Activated CD4-positive, alpha-beta T cell treated with anti-CD3 and anti-CD28 coated beads for 1 hour (primary cell): ENCODE data around the gene FRMPD4.
"Not testable (repeated sequence)": the region's sequence is repeated elsewhere in the genome, so short reads cannot be mapped to it uniquely, and the experiment has no call there.

Source experiments
- DNase-seq: peaks from one replicate; pipeline ENCODE4 v3.0.0-alpha.2; 2020

The FRMPD4 gene

DNA sequence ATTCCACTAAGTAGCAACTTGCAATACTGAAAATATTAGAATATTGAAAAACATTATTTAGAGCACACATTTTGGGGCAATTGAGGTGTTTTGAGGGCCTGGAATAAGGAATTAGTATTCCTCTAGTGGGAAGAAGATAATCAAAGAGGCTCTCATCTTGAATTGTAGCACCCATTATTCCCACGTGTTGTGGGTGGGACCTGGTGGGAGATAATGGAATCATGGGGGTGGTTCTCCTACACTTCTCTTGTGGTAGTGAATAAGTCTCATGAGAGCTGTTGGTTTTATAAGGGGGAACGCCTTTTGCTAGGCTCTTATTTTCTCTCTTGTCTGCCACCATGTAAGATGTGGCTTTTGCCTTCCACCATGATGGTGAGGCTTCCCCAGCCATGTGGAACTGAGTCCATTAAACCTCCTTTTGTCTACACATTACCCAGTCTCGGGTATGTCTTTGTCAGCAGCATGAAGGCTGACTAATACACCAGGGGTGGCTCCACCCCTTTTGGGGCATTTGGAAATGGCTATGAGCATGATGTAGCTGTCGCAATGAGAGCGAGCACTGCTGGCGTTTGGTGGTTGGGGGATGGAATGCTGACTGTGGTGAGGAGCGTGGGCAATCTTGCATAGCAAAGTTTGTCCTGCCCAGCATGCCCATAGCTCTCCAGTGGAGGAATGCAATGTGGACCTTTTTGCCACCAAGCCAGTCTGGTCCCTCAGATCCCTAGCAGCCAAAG lies 308.2 kb downstream of the FRMPD4 start:
- no peak for DNase-seq

DNA sequence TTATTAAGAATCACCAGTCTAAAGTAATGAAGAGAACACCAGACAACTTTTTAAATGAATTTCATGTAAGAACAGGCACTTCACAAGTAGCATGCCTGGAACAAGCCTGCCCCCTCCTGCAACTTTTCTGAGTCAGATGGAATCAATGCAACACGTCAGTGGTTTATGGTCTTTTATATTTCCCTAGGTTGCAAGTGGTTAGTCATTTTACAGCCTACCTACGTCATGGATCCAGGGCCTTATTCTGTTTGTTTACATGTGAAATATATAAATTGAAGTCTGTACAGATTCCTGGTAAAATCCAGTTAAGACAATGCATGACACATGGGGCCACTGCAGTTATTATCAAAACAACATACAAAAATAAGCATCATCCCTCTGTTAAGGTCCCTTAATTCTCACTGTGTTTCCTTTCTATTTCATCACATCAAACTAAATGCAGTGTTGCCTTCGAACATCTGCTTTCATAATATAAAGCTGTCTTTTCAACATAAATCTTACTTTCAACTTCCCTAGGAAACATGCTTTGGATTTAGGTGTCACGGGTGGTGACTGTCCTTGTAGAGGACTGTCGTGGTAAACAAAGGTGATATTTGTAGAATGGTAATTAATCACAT lies 309.3 kb downstream of the FRMPD4 start:
- DNase-seq, result no peak

DNA sequence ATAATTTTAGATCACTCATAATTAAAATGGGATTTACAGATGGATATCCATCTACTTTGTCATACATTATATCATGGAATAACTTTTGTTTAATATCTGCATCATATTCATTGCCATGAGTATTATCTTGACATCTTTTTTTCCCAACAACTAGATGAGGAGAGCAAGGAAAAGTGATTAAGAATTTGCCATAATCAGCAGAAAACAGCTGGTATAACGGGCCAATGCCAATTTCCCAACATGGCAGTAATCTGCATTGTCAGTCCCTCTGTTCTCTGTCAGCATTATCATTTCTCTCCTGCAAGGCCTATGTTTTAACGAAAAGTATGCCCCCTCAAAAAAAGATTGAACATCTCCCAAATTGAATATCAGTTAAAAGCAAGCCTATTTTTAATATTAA lies 314.0 kb downstream of the FRMPD4 start:
- no peak for DNase-seq

DNA sequence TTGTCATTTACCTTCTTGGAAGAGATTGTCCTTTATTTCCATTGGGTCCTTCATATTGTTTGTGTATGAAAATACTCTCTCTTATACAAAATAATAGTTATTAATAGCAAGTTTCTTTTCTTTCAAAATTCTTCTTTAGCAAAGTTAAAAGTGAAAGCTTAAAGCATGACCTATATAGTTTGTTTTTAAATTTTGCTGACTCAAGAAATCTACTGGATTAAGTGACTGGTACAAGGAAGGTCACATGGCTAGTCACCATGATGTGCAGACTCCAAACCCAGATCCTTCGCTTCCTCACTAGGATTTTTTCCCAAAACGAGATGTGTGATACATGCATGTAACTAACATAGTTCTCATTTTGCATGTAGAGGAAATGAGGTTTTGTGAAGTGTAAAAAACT lies 322.7 kb downstream of the FRMPD4 start:
- DNase-seq, result no peak

DNA sequence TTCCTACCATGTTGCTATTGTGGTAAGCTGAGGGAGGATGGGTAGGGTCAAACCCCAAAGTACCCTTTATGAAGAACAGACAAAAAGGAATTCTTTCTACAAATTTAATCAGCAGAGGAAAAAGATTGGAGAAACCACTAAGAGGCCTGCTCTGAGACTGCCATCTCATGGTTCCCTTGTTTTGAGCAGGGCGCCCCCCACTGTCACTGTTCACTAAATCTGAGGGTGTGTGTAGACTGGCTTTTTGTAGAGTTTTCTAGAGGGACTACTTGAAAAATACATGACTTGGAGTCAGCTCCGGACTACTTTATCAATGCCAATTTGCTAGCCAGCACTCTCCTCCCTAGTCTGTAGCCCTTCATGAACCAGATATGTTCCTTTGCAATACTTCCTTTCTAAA lies 324.8 kb downstream of the FRMPD4 start:
- DNase-seq, result no peak

DNA sequence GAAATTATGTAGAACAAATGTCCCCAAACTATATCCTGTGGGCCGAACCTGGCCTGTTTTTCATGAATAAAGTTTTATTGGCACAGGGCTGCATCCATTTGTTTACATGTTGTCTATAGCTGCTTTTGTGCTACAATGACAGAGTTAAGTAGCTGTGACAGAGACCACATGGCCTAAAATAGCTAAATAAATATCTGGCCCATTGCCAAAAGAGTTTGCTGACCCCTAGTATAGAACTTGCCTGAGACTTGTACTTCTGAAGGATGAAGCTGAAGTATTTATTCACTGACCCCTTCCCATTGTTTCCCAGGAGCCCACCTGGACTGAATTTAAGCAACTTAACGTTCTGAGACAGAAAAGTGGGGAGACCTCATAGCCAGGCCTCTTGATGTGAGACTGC lies 325.6 kb downstream of the FRMPD4 start:
- DNase-seq, result no peak

DNA sequence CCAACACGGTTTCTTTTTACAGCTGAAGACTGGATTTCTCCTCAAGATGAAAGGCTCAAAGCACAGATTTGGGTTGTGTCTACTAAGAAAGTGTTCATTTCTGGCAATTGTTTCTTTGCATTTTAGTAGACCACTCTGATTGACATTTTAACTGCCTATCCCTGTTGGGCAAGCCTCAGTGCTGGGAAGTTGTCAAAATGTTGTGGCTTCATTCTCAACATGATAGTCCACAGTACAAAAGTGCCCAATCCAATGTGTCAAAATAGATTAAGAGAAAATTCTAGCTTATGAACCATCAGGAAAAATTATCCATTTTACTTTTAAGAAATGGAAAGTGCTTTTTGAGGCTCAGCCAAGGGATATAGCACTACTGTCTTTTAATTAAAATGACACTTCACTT lies 329.0 kb downstream of the FRMPD4 start:
- DNase-seq, result no peak

DNA sequence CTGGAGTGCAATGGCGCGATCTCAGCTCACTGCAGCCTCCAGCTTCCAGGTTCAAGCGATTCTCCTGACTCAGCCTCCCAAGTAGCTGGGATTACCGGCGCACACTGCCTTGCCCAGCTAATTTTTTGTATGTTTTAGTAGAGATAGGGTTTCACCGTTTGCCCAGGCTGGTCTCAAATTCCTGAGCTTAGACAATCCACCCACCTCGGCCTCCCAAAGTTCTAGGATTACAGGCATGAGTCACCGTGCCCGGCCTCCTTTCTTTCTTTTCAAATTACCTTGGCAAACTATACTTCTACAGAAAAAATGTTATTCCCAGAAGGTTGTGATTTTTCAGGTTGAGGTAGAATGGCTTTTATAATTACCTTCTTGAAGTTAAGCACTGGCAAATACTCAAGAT lies 331.0 kb downstream of the FRMPD4 start:
- DNase-seq, result no peak

DNA sequence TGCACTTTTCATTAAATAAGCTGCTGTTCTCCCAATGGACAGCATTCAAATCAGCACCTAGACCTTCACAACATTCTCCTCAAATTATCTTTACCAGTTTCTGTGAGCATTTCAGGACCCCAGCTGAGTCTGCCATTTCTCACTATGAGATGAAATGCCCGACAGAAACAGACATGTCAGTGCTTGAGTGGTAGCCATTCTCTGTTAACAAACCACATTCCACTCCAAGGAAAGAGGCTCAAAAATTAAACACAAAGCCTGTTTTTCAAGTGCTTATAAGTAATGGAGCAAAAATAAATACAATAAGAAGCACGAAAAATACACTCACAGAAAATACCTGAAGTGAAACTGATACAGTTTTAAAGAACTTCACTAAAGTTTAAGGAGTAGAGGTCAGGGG lies 332.8 kb downstream of the FRMPD4 start:
- DNase-seq, result no peak

DNA sequence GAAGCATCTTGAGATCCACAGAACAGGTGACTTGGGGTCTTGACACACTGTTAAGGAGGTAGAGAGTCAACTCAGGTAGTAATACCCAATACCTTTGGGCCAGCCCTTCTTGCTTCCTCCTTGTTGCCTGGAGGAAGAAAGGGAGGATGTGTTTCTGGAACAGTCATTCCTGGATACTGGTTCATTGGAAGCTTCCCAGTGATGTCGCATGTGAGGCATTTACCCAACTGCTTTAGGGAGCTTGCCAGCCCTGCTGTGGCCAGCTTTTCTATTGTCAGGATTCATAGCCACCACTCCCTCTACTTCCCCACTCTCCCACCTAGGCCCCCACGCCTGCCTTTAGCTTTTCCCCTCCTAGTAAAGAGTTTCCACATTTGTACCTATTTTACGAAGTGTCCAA lies 342.7 kb downstream of the FRMPD4 start:
- DNase-seq, result no peak

DNA sequence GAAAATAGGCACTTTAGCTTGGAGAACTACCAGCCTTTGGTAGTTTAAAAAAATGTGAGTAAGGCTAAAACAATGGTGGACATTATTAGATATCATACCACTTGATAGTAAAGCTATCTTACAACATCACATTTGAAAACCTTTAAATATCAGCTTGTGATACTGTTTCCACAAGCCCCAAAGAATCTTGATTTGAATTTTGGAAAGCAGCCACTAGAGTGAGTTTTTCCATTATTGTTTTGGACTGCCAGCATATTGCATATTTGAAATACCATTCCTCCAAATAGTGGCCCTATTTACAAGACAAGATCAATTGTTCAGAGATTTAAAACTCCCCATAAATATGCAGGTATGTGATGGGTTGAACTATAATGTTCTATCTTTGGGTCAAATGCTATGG lies 349.9 kb downstream of the FRMPD4 start:
- no peak for DNase-seq

DNA sequence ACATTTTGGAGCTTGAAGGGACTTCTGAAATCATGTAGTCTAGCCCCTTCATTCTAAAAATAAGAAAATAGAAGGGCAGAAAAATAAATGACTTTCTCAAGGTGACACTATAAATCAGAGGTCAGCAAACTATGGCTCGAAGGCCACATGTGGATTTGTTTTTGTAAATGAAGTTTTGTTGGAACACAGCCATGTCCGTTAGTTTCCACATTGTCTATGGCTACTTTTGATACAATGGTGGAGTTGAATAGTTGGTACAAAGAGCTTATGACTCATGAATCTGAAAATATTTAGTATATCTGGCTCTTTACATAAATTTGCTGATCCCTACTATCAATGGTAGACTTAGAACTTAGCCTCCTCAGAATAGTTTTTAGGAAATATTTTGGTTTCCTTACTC lies 350.5 kb downstream of the FRMPD4 start:
- DNase-seq, result no peak

DNA sequence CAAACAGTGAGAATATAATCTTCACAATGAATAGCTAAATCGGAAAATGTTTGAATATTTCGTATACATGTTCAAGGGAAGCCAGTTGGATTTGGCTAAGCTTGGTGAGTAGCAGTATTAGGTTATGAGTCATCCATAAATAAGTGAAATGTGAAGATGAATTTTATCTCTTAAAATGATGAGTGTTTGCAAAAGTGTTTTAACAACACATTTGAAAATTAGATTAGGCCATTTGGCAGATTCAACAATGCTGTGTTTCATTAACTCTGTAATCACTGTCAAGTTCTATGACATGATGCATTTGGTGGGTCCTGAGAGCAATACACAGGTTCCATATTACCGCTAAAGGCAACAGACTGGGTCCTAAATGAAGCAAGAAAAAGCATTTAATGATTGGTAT lies 351.1 kb downstream of the FRMPD4 start:
- DNase-seq, result no peak

DNA sequence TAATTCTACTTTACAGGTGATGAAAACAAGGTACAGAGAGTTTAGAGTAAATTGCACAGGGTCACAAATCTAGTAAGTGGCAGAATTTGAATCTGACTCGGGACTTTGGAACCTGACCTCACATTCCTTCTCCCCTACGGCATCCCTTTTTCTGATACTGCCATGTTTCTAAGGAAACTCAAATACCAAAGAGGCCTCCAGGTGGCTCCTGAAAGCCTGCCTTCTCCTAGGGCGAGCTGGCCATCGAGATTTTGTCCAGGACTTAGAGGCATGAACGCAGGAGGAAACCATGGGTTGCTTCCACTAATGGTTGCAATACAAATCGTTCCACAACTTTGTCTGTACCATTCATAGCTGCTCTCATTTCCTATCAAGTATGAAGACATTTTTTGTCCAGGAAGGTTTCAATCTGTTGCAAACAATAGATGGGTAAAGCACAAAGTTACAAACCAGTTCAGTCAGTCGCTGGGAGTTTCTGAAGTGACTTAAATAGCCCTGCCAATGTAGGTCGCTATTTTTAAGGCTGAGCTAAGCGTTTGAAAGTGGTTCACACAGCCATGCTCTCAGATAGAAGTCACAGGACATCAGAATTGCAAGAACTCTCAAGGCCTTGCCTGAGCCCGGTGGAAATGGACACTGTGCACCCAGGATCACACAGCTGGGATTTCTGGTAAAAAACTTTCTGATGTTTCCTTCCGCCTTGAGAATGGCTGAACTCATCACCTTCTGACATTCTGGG lies 356.3 kb downstream of the FRMPD4 start:
- DNase-seq, result no peak

DNA sequence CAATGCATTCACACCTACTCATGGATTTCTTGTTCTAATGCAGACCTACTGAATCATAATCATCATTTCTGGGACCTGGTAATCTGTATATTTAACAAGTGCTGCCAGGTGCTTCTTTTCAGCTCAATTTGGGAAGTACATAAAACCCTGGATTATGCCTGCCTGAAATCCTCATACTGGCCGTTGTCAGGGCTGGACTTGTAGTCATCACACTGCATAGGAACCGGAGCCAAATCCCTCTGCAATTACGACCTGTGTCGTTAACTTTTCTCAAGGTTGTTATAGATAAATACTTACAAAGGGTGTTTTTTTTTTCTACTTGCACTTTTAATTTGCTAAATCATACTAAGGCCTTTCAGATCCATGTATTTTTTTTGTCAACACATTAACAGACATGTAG lies 358.1 kb downstream of the FRMPD4 start:
- DNase-seq, result no peak

DNA sequence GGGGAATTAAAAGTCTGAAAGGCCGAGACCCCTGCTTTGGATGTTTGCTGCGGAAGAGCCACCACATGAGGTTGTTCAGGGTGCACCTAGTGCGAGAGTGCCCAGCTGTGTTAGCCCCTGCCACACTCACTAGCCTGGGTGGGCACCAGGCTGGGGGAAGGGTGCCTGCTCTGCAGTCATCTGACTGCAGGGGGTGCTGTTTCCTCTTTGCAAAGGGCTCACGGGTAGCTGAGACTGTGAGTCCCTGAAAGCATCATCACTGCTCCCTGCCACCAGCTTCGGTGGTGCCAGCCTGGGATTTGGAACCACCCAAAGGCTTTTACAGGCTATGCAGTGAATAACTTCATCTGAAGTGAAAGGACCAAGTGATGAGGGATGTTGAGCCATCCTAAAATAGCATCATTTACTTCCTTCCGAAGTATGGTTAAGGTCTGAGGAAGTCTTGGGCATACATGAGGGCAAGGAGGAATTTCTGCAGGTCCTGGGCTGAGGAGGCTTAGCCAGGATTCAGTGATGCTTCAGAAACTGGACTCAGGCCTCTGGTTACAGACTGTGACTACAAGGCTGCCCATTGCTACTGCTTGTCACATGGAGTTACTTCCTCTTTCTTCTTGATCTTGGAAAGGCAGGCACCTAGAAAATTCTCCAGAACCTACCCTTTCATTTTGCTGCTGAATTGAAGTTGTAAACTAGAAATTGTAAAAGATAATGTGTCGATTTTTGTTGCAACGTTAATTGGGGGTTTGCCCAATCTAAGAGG lies 359.7 kb downstream of the FRMPD4 start:
- no peak for DNase-seq

DNA sequence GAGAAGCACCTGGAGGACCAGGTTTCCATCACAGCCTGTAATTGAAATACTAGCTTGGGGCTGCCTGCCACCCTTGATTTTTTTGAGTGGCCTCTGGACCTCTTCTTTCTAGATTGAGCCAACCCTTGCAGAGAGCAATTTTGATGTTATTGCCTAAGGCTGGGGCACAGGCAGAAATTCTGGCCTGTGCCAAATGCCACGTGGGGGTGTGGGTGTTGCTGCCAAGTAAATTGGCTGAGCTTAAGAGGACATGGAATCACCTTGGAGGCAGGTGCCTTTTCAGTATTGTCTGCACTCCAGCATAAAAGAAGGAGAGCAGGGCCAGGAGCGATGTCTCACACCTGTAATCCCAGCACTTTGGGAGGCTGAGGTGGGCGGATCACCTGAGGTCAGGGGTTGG lies 366.9 kb downstream of the FRMPD4 start:
- no peak for DNase-seq

DNA sequence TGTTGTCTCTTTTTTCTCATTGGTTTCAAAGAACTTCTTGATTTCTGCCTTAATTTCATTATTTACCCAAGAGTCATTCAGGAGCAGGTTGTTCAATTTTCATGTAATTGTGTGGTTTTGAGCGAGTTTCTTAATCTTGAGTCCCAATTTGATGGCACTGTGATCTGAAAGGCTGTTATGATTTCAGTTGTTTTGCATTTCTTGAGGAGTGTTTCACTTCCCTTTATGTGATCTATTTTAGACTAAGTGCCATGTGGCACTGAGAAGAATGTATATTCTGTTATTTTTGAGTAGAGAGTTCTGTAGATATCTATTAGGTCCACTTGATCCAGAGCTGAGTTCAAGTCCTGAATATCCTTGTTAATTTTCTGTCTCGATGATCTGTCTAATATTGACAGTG lies 377.1 kb downstream of the FRMPD4 start:
- not testable (repeated sequence) for DNase-seq

DNA sequence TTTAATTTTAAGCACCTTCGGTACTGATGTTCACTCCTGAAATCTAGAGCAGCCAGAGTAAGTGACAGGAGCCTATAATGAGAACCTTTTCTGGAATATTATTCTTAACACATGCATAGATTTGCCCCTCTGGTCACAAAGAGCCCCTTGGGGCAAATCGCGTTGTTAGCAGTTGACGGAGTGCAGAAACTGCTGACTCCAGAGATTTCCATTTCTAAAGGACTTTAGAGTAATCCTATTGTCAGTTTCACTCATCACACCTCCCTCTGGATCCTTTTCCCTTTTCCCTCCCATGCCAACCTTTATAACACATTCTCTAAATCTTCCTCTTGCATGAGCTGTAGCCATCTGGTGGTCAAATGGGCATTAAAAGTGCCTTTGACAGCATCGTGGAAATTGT lies 388.0 kb downstream of the FRMPD4 start:
- no peak for DNase-seq

DNA sequence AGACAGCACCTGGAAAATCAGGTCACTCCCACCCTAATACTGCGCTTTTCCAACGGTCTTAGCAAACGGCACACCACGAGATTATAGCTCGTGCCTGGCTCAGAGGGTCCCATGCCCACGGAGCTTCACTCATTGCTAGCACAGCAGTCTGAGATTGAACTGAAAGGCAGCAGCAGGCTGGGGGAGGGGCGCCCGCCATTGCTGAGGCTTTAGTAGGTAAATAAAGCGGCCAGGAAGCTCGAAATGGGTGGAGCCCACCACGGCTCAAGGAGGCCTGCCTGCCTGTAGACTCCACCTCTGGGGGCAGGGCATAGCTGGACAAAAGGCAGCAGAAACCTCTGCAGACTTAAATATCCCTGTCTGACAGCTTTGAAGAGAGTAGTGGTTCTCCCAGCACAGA lies 399.8 kb downstream of the FRMPD4 start:
- DNase-seq, result not testable (repeated sequence)

DNA sequence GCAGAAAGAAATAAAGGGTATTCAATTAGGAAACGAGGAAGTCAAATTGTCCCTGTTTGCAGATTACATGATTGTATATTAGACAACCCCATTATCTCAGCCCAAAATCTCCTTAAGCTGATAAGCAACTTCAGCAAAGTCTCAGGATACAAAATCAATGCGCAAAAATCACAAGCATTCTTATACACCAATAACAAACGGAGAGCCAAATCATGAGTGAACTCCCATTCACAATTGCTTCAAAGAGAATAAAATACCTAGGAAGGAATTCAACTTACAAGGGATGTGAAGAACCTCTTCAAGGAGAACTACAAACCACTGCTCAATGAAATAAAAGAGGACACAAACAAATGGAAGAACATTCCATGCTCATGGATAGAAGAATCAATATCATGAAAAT lies 404.0 kb downstream of the FRMPD4 start:
- DNase-seq, result not testable (repeated sequence)

DNA sequence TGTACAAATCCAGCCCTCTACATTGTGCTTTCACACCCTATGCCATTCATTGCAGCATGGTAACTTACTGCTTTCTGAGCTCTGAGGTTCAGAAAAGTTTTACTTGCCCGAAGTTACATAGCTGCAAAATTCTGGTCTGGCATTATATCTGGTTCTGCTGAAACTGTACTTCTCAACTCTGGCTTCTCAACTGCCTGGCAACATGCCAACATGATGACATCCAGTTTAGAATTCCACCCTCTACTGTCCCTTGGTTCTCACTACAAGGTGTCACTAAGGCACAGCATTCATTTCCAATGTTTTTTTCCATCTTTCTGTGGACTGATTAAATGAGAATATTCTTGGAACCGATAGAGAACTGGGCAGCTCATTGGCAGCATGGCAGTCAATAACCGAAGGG lies 410.1 kb downstream of the FRMPD4 start:
- DNase-seq, result no peak

DNA sequence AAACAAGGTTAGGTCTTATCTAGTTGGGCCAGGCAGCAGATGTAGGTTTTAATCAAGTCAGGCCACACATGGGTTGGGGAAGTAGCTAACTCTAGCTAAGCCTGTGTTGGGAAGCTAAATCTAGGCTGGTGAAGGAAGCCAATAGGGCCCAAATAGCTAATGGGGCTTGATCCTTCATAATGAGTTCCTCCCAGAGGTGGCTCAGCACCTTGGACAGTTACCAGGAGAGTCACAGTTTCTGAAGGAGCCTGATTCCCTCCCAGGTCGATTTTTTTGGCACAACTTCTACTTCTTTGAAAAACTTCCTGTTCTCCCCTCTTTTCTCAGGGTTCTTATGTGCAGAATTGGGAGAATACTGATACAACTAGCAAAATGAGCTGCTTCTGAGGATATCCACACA lies 410.5 kb downstream of the FRMPD4 start:
- DNase-seq, result no peak

DNA sequence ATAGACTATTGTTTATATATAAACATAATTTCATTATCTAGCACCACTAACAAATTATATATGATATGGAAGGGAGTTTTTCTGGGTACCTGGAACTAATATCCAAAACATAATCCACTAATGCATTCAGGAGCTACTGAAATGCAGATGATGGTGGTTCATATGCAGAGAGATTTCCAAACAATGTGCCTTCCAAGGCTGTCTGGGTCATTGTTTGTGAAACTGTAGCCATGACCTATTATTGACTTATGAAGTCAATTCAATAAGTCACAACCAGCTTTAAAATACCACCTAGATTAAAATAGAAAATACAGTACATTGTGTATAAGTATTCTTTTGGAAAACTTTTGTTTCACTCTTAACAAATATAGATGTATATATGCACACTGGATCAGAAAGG lies 415.9 kb downstream of the FRMPD4 start:
- no peak for DNase-seq
